Activated CD8-positive, alpha-beta memory T cell treated with anti-CD3 and anti-CD28 coated beads for 36 hours (primary cell): ENCODE results near the gene DEFB123. TPM values are rescaled to one million over a fixed set of nuclear protein-coding genes. Genes with fewer than 3 reads are reported as not detected.

ENCODE experiments used
- CTCF ChIA-PET: fragments of 350-600 bp; sonication (Branson Sonifier 250); formaldehyde crosslinking; loops from one replicate; lab custom pipeline; 2021; ENCODE audit warnings: antibody characterized with exemption; lab: Charles Lee
- POLR2A ChIA-PET: fragments of 350-600 bp; sonication (Branson Sonifier 250); formaldehyde crosslinking; loops from one replicate; lab custom pipeline; 2021; ENCODE audit warnings: antibody characterized with exemption; lab: Charles Lee
- total RNA-seq, 2 experiments: library from RNA; stranded (reverse); gene quantifications; one replicate each; pipeline ENCODE4 v1.2.3, GENCODE V29; 2021

The DEFB123 gene
- total RNA-seq, 2 experiments from 2014 or later = not detected

- POLR2A ChIA-PET = no interaction called here
- CTCF ChIA-PET = no interaction called here
These were observed 32.2 kb downstream of the DEFB123 start for GRCh38 chr20:31472395-31473330.

GRCh38 chr20:31473331-31474096 lies 33.1 kb downstream of the DEFB123 start:
- POLR2A ChIA-PET = no interaction called here
- CTCF ChIA-PET = no interaction called here

GRCh38 chr20:31474097-31474436 lies 33.6 kb downstream of the DEFB123 start:
- ChIA-PET POLR2A (no interaction called here), CTCF (interaction anchor here (2.2 kb wide), 1 partner anchor 29 kb away, joined by 8 read pairs; no protein-coding TSS in a partner anchor)

GRCh38 chr20:31474758-31475427 lies 34.5 kb downstream of the DEFB123 start, which contains the start of the genes DEFB124 and REM1:
DEFB124 (minus strand) TSS chr20:31475127; CDS start chr20:31473013, 2,114 bp downstream.
REM1 (plus strand) TSS chr20:31475288; CDS start chr20:31476446, 1,158 bp downstream.
- ChIA-PET POLR2A (no interaction called here), CTCF (interaction anchor here (1.5 to 2.2 kb wide), 2 partner anchors 15 to 28 kb away, joined by 3 to 8 read pairs; no protein-coding TSS in a partner anchor)

- ChIA-PET POLR2A (no interaction called here), CTCF (interaction anchor here (0.8 to 2.2 kb wide), 3 partner anchors 16 to 27 kb away, joined by 3 to 8 read pairs (median 3); no protein-coding TSS in a partner anchor)
These were observed 35.3 kb downstream of the DEFB123 start for GRCh38 chr20:31475472-31476293.

GRCh38 chr20:31476294-31476585 lies 35.8 kb downstream of the DEFB123 start:
- POLR2A ChIA-PET = no interaction called here
- CTCF ChIA-PET = interaction anchor here (0.8 to 2.2 kb wide), 3 partner anchors 16 to 26 kb away, joined by 3 to 8 read pairs (median 3); no protein-coding TSS in a partner anchor

- CTCF ChIA-PET = interaction anchor here (0.8 kb wide), 1 partner anchor 20 kb away, joined by 3 read pairs; no protein-coding TSS in a partner anchor
- POLR2A ChIA-PET = no interaction called here
These were observed 36.3 kb downstream of the DEFB123 start for GRCh38 chr20:31476643-31477215.

- ChIA-PET CTCF (interaction anchor here (0.7 kb wide), 1 partner anchor 21 kb away, joined by 4 read pairs; no protein-coding TSS in a partner anchor), POLR2A (no interaction called here)
These were observed 43.6 kb downstream of the DEFB123 start for GRCh38 chr20:31484001-31484400.

- ChIA-PET POLR2A (no interaction called here), CTCF (interaction anchor here (3.3 kb wide), 1 partner anchor 17 kb away, joined by 15 read pairs; no protein-coding TSS in a partner anchor)
These were observed 45.3 kb downstream of the DEFB123 start for GRCh38 chr20:31485450-31486339.

- POLR2A ChIA-PET = no interaction called here
- CTCF ChIA-PET = interaction anchor here (2.2 kb wide), 1 partner anchor 15 kb away, joined by 12 read pairs; no protein-coding TSS in a partner anchor
These were observed 47.7 kb downstream of the DEFB123 start for GRCh38 chr20:31488115-31488514.

- POLR2A ChIA-PET = no interaction called here
- CTCF ChIA-PET = interaction anchor here (2.2 kb wide), 1 partner anchor 14 kb away, joined by 12 read pairs; no protein-coding TSS in a partner anchor
These were observed 48.7 kb downstream of the DEFB123 start for GRCh38 chr20:31489152-31489551.

- CTCF ChIA-PET = interaction anchor here (1.2 kb wide), 1 partner anchor 30 kb away, joined by 4 read pairs; no protein-coding TSS in a partner anchor
- POLR2A ChIA-PET = no interaction called here
These were observed 50.3 kb downstream of the DEFB123 start for GRCh38 chr20:31490752-31491151.

GRCh38 chr20:31494131-31494530 lies 53.7 kb downstream of the DEFB123 start:
- ChIA-PET CTCF (interaction anchor here (0.9 kb wide), 1 partner anchor 9 kb away, joined by 3 read pairs; no protein-coding TSS in a partner anchor), POLR2A (no interaction called here)

- ChIA-PET CTCF (no interaction called here), POLR2A (no interaction called here)
These were observed 56.4 kb downstream of the DEFB123 start for GRCh38 chr20:31496761-31497295.

GRCh38 chr20:31497838-31498540 lies 57.6 kb downstream of the DEFB123 start:
- POLR2A ChIA-PET = no interaction called here
- CTCF ChIA-PET = no interaction called here
